GM19452 (cell line): Measurements from ENCODE around the gene RTTN.

Experiments used
- ATAC-seq: cut with Tn5 transposase; IDR thresholded peaks from one replicate; pipeline ENCODE4 v1.9.1; 2021; ENCODE audit not compliant: unreplicated experiment

Gene RTTN

DNA sequence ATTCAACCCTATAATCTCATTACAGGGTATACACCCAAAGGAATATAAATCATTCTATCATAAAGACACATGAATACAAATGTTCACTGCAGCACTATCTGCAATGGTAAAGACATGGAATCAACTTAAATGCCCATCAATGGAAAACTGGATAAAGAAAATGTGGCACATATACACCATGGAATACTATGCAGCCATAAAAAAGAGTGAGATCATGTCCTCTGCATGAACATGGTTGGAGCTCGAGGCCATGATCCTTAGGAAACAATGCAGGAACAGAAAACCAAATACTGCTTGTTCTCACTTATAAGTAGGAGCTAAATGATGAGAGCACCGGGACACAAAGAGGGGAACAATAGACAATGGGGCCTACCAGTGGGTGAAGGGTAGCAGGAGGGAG lies 169.3 kb downstream of the RTTN start:
- no peak for ATAC-seq

DNA sequence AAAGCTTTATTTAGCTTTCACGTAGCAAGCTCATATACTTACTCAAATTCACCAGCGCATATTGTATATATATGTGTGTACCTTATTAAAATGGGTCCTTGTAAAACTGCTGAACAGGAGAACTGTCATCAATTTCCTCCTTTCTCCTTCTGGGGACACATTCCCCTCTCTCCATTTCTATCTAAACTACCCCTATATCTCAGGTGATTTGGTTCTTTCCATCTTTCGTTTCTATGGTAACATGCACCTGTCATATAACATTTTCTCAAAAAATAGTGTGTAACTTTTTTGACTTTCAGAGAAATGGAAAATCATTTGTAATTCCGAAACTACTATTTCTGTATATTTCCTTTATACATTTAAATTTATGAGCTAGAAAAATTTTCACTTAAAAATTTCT lies 174.3 kb downstream of the RTTN start:
- ATAC-seq, result no peak

DNA sequence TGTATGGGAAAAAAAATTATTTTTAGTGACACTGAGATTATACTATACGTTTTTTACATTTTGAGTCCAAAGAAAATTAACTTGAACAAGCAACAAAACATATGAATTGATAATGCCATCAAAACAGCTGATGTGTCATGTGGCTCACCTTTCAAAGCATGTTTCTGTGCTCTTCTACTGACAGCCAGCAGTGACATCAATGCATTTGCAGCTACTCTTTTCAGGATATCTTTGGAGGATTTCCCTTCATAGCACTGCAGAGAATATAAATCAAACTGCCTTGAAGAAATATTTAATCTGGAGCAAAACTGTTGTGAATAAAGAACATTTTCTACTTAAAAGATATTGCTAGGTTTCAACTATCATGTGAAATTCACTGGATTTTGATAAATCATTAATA lies 174.8 kb downstream of the RTTN start:
- ATAC-seq, result no peak

- ATAC-seq, result peak; percentile 52
Observed at GRCh38 chr18:70029163-70029562, 176.3 kb downstream of the RTTN start.

- ATAC-seq, result peak; percentile 81
Observed at GRCh38 chr18:70028734-70029133, 176.8 kb downstream of the RTTN start.

DNA sequence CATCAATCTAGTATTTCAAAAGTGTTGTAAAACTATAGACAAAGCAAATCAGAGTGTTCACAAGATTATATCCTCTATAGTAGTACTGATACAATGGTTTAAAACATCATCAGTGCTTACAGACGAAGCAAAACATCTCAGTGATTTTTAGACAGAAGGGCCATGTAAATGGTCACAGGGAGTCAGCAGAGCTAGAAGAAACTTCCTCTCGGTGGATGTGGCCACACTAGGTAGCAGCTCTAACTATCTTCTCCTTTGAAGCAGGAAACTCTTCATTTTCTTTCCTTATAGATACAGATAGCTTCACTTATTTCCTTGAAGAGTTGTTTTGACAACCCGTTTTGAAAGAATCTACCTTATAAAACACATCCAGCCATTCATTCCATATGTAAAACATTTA lies 177.4 kb downstream of the RTTN start:
- ATAC-seq, result peak; percentile 38

- ATAC-seq, result no peak
Observed at GRCh38 chr18:70025580-70025979, 179.9 kb downstream of the RTTN start.

DNA sequence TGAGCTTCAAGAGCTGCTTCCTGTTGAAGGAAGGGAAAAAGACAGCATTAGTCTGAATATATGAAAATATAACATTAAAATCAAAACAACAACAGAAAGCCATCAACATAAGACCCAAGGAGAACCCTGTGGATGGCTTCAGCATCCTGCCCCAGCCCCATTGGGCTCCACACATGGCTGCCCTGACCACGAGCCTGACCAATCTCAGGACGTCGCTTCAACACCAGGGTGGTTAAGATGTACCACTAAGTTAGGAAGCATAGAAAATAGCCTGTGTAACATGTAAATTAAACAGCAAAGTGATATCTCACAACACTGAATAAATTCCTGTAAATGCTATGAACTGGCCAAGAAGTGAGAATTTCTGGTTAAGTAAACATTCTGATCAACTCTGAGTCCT lies 180.7 kb downstream of the RTTN start:
- ATAC-seq, result peak; percentile 34

DNA sequence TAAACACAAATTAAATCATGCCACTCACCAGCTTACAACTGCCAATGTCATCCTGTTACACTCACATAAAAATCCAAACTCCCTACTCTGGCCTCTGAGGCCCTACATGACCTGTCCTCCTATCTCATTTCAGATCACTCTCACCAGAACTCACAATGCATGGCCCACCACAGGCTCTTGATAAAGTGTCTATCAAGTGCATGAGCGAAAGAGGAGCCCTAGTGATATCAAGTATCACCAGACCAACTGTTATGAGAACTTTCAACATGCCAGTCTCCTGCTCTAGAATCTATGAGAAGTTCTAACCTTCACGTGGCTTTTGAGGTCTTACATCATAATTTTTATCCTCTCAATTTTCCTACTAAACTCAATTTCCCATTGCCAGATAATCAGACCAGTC lies 181.4 kb downstream of the RTTN start:
- no peak for ATAC-seq

- no peak for ATAC-seq
Observed at GRCh38 chr18:70022636-70023035, 182.9 kb downstream of the RTTN start.

- ATAC-seq, result no peak
Observed at GRCh38 chr18:70021498-70021897, 184.0 kb downstream of the RTTN start.

DNA sequence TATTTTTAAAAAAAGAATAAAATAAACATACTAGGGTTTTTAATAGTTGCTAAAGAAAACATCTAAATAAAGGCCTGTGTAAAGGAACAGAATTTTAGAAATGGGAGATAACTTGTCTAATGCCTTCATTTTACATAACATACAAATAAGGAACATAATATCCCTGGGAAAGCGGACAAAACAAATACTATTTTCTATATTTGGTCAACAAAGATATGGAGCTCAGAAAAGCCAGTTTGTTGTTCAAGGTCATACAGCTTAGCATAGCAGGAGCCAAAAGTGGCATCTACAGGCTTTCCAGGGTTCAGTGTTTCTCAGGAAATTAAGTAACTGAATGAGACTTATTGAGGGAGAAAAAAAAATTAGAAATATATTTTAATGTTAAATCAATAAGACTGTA lies 184.4 kb downstream of the RTTN start:
- ATAC-seq, result no peak

DNA sequence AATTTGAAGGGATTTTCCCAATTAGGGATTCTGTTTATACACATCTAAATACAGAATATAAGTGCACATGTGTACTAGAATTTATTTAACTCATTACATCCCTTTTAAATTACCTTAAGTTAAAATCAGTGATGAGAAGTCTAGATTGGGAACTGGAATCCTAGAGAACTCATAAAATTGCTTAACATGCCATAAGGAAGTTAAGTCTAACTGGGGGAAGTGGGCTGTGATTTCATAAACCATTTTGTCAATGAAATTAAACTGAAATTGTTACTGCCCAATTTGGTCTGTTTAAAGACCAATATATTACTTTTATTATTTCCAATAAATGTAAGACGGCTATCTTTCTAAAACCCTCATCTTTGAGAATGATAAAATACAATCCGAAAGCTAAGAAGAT lies 185.5 kb downstream of the RTTN start:
- ATAC-seq, result no peak

- no peak for ATAC-seq
Observed at GRCh38 chr18:70019136-70019535, 186.4 kb downstream of the RTTN start.

DNA sequence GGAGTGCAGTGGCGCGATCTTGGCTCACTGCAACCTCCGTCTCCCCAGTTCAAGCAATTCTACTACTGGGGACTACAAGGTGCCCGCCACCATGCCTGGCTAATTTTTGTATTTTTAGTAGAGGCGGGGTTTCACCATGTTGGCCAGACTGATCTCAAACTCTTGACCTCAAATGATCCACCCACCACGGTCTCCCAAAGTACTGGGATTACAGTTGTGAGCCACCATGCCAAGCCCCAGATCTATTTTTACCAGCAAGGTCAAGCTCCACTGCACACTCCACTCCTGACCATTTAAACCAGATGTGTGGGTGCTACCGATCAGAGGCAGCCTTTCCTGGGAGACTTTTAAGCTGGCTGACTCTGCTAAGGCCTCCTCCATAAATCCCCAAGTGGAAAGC lies 190.4 kb downstream of the RTTN start:
- ATAC-seq, result no peak

- no peak for ATAC-seq
Observed at GRCh38 chr18:70005580-70005979, 199.9 kb downstream of the RTTN start.

DNA sequence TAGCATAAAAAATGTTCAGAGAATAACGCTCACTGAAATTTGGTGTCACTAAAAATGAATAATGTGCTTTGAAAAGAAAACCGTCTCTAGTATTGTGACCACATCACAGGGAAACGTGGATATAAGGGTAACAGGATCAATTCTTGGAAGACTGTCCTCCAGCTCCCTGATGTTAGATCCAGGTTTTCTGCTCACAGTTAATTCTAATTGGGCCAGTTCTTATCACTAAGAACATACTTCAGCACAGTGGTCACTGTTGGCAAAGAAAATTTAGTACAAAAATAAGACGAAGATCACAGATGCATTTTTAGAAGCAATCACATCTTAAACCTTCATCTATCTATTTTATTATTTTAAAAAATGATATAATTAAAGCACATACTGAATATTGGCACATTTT lies 200.8 kb downstream of the RTTN start:
- ATAC-seq, result no peak

- ATAC-seq, result no peak
Observed at GRCh38 chr18:69999656-70000055, 205.8 kb downstream of the RTTN start.

DNA sequence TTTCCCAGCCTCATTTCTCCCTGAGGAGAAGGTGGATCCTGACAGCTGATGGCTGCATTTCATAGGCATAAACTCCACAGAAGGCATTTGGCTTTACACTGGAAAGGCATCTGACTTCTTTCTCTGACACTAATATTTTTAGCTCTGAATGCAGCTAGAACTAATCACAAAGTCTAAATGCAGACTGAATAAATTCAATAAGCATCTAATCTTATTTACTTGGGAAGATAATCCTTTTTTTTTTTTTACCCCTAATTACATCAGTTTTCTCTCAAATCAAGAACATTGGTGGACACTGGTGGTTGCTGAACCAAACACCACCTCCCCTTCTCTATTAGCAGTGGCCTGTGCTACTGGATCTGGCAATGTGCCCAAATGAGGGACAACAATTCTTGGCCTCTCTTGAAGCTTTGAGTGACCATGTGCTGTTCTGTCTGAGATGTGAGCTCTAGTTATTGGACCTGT lies 206.9 kb downstream of the RTTN start:
- ATAC-seq, result no peak

GRCh38 chr18:69996951-69997798 lies 208.3 kb downstream of the RTTN start:
- no peak for ATAC-seq

- no peak for ATAC-seq
Observed at GRCh38 chr18:69996417-69996816, 209.1 kb downstream of the RTTN start.

- ATAC-seq, result no peak
Observed at GRCh38 chr18:69995774-69996173, 209.7 kb downstream of the RTTN start.

DNA sequence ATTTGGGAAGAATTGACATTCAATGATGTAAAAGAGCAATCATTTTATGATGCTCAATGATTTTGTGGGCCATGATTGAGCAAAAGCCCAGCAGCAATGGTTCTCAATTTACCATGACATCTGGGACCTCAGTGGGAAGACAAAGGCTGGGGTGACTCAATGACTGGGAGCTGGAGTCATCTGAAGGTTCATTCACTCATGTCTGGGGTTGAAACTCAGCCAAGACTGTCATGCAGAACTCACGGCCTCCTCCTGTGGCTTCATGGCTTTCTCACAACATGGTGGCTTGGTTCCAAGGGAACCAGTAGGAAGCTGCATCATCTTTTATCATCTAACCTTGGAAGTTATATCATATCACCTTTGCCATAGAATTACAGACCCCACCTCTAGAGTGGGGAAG lies 212.7 kb downstream of the RTTN start:
- no peak for ATAC-seq
